NCI-H69 (cell line): ENCODE measurements around the gene CEACAM19.

Source experiments
- DNase-seq: peaks from one replicate; lab custom pipeline; 2025; lab: John Stamatoyannopoulos, UW

The CEACAM19 gene

DNA sequence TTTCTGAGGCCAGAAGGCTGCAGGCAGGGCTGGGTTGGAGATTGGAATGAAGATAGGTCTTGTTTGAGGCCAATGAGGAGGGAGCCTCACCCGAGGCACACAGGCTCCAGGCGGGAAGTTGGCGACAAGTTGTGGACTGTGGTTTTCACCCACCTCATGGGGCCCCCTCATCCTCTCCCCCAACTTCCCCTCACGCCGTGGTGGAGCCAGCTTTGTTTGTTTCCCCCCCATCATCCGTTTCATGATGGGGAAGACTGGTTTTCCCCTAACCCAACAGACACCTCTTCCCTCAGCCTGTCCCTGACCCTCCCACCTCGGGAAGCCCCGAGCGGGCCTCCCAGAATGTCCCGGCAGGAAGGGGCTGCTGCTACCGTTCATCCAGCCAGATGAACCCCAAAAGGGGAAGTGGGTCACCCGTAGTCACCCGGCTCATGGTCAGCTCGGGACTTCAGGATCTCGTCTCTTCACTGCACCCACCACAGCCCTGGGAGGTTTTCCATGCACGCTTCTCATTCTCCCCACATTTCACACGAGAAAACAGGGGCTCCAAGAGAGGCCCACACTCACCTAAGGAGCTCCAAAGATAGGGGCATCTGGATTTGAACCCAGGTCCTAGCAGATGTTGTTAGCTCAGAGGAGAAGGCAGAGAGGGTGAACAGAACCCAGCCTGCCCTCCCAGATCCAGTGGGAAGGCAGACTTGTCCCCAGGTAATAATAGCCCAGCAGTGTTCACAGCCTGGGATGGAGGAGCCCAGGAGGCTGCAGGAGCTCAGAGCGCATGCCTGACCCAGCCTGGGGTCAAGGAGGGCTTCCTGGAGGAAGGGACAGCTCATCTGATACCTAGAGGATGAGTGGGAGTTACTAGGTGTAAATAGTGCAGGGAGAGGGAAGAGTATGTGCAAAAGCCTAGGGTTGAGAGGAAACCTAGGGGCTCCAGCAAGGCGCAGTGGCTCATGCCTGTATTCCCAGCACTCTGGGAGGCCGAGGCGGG is 51.1 kb downstream of the CEACAM19 start:
- DNase-seq = no peak

DNA sequence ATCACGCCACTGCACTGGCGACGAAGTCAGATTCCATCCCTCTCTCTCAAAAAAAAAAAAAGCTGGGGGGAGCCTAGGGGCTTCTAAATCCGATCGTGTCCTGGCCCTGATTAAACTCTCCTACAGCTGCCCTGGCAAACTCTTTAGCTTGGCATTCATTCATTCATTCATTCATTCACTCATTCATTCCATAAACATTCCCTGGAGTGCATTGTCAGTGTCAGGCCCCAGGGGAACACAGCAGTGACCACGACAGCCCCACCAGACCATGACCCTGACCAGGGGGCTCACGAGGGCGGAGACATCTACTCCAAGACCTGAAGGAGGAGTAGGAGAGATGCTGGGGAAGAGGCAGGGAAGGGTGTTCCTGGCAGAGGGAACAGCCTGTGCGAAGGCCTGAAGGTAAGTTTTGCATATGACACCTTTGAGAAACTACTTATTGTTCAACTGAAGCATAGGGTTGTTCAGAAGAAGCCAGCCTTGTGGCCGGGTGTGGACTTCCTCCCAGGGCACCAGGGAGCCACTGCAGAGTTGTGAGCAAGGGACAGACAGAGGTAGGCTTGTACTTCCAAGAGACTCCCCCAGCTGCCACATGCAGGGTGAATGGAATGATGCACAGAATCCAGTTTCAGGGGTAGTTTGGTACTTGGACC is 52.1 kb downstream of the CEACAM19 start:
- no peak for DNase-seq

DNA sequence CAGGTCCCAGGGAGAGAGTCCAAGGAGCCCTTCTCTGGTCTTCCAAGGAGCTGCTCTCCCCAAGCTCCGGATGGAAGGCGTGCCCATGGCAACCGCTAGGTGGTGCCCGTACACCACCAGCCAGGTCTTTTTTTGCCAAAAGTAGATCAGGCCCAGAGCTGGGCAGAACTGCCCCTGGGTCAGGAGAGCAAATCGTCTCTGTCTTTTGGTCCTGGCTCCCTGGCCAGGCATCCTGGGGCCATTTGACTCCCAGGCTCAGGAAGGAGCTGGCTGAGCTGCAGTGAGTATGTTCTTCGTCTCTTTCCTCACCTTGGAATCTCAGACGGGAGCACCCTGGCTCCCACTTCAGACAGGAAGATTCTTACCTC is 52.7 kb downstream of the CEACAM19 start:
- DNase-seq = peak; percentile 70

DNA sequence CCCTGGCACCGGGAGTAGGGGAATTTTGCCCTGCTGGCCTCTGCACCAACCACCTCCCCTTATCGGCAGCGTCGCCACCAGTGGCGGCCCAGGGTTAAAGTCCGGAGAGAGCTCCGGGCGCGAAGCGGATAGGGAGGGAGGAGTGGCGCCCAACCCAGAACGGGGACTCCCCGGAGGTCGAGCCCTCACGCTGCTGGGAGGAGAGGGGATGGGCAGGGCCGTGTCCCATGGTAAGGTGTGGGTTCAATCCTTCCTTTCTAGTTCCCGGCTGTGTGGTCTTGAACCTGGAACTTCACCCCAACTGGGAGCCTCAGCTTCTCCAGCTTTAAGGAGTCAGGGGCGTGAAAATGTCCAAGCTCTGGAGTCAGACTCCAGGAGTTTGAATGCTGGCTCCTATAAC is 54.0 kb downstream of the CEACAM19 start:
- DNase-seq = no peak

DNA sequence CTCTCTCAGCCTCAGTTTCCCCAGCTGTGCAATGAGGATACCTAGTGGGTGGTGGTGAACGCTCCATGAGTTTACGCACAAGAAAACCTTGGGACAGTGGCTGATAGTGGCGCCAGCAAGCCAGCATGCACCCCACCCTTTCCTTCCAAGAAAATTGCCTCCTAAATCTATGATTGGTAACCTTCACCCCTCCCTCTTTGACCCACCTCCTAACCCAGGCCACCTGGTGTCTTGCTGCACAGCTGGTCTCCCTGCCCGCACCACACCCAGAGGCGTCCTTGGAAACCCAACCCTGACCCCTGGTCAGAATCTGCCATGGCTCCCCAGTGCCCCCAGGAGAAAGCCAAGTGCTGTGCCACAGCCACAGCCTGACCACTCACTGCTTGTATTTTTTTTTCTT is 54.4 kb downstream of the CEACAM19 start:
- DNase-seq = no peak

DNA sequence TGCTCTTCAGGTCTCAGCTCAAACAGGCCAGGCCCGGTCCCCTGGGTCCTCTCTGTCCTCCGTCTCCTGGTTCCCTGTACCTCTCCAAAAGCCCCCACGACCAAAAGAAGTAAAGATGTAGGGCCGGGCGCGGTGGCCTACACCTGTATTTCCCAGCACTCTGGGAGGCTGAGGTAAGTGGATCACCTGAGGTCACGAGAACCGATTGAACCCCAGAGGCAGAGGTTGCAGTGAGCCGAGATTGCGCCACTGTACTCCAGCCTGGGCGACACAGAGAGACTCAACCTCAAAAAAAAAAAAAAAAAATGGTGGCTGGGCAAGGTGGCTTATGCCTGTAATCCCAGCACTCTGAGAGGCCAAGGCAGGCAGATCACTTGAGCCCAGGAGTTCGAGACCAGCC is 55.2 kb downstream of the CEACAM19 start:
- no peak for DNase-seq

DNA sequence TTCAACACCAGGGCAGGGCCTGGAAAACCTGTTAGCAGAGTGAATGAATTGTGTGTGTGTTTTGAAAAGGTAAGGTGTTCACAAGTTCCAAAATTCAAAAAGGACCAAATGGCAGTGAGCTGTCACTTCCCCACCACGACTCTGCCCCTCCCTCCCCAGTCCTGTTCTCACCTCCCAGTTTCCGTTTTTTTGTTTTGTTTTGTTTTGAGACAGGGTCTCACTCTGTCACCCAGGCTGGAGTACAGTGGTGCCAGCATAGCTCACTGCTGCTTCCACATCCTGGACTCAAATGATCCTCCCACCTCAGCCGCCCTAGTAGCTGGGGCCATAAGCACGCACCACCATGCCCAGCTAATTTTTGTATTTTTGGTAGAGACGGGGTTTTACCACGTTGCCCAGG is 56.9 kb downstream of the CEACAM19 start:
- no peak for DNase-seq

DNA sequence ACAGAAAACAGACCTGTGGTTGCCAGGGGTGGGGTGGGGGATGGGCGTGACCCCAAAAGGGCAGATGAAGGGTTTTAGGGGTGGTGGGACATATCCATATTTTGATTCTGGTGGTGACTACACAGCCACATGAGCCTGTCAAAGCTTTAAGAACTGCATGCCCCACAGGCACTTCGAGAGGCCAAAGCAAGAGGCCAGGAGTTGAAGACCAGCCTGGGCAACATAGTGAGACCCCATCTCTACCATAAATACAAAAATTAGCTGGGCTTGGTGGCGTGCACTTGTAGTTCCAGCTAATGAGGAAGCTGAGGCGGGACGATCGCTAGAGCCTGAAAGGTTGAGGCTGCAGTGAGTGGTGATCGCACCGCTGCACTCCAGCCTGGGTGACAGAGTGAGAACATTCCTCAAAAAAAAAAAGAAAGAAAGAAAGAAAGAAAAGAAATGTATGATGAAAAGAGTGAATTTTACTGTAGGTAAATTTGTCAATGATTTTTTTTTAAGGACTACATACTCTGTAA is 58.3 kb downstream of the CEACAM19 start:
- DNase-seq = no peak

DNA sequence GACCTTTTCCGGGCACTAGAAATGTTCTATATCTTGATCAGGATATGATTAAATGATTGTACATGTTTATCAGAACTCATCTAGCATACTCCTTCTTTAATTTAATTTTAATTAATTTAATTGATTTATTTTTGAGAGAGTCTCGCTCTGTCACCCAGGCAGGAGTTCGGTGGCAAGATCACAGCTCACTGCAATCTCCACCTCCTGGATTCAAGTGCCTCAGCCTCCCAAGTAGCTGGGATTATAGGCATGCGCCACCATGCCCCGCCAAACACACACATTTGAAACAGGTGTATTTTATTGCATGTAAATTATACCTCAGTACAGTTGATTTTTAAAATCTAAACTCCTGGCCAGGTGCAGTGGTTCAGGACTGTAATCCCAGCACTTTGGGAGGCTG is 59.8 kb downstream of the CEACAM19 start:
- DNase-seq = no peak

DNA sequence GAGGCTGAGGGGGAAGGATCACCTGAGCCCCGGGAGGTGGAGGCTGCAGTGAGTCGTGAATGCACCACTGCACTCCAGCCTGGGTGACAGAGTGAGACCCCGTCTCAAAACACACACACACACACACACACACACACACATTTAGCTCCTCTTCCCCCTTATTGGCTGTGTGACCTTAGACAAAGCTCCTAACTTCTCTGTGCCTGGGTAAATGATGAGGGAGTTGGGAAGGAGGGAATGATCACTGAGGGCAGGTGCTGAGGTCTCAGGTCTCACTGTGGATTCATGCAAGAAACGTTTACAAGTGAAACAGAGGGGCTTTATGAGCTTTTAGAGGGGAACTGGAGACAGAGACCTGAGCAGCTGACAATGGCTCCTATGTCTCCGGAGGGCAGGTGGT is 60.3 kb downstream of the CEACAM19 start:
- DNase-seq = no peak

DNA sequence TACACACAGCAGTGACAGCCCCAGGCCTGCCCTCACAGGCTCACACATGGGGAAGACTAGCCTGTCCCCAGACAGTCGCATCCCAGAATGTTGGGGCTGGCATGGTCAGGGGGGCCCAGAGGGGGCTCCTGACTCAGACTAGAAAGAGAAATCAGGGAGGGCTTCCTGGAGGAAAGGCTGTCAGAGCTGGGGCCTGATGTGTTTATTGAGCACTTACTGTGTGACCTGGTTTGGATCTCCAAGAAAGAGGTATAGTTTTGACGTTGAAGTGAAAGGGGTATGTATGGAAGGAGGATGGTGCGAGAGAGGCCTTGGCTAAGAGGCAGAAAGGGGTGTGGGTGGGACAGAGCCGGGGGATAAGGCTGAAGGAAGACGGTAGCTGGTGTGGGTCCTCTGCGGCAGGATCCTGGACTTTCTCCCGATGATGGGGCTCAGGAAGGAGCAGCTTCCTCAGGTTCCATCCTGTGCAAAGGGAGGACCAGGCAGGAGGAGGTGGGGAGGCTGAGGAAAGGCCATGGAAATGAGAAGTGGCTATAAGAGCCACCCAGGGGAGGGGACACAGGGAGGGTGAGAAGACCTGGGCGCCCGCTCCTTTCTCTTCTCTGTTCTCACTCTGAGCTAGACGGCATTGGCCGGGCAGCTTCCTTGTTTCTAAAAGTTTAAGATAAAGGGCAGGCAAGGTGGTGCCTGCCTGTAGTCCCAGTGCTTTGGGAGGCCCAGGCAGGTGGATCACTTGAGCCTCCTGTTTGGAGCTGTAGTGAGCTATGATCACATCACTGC is 61.1 kb downstream of the CEACAM19 start:
- no peak for DNase-seq
